Stimulated activated CD8-positive, alpha-beta memory T cell treated with anti-CD3 and anti-CD28 coated beads, Interleukin-4, amount 100 ng/mL, for 4 hours (primary cell): Measurements from ENCODE around the gene SLC4A3.

Experiments
- DNase-seq, 2 donors: peaks; one replicate each; pipeline ENCODE4 v3.0.0-alpha.2; 2020; ENCODE audit warnings: low read depth in 2 of 2, low spot score in 1 of 2

The SLC4A3 gene

GRCh38 chr2:219632760-219633105, 5.3 kb downstream of the SLC4A3 start:
- no peak for DNase-seq

DNA sequence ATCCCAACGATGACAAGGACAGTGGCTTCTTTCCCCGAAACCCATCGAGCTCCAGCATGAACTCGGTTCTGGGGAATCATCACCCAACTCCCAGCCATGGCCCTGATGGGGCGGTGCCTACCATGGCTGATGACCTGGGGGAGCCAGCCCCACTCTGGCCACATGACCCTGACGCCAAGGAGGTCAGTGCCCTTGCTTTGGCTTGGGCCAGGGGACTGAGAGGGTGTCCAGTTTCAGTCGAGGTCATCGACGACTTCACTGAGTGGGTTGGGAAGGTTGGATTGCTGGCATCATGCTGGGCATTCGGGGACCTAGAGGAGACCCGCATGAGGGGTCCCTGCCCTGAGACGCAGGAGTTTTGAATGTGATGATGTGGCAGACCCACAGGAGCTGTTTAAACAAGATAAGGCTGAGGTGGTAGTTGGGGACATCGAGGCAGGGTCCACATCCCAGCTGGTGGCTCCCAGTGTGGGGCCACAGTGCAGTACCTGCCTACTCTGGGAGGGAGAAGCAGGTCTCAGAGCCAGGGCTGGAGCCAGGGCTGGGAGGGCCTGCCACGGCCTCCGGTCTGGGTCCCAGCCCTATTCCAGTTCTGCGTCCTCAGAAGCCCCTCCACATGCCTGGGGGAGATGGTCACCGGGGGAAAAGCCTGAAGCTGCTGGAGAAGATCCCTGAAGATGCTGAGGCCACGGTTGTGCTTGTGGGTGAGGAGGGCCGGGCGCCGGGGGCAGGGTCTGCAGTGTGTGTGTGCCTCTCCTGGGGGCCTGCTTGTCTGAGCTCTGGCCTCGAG, 6.0 kb downstream of the SLC4A3 start:
- DNase-seq = no peak

GRCh38 chr2:219634171-219634940, 6.9 kb downstream of the SLC4A3 start:
- no peak for DNase-seq

DNA sequence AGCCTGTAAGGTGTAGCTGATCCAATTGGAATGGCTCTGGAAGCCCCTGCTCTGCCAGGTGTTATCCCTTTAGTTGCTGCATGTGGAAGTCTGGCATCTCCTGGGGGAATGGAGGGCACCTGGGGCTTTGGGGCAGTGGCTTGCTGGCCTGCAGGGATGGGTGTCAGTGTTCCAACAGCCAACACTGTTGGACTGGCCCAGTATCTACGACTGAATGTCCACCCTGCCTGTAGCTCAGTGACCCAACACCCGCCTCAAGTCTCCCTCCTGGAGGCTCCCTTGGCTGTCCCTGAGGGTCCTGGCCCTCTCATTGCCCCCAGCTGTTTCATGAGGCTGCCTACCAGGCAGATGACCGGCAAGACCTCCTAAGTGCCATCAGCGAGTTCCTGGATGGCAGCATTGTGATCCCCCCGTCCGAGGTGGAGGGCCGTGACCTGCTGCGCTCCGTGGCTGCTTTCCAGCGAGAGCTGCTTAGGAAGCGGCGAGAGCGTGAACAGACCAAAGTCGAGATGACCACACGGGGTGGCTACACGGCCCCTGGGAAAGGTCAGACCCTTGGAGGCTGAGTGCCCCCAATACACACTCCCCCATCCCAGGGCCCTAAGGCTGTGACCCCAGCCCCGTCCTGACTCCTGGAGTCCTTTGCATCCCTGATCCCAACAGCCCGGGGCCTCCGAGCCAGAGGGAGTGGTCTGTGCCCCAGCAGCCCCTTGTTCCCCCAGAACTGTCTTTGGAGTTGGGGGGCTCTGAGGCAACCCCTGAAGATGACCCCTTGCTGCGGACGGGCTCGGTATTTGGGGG, 7.7 kb downstream of the SLC4A3 start:
- no peak for DNase-seq

GRCh38 chr2:219636144-219636915, 8.9 kb downstream of the SLC4A3 start:
- no peak for DNase-seq

DNA sequence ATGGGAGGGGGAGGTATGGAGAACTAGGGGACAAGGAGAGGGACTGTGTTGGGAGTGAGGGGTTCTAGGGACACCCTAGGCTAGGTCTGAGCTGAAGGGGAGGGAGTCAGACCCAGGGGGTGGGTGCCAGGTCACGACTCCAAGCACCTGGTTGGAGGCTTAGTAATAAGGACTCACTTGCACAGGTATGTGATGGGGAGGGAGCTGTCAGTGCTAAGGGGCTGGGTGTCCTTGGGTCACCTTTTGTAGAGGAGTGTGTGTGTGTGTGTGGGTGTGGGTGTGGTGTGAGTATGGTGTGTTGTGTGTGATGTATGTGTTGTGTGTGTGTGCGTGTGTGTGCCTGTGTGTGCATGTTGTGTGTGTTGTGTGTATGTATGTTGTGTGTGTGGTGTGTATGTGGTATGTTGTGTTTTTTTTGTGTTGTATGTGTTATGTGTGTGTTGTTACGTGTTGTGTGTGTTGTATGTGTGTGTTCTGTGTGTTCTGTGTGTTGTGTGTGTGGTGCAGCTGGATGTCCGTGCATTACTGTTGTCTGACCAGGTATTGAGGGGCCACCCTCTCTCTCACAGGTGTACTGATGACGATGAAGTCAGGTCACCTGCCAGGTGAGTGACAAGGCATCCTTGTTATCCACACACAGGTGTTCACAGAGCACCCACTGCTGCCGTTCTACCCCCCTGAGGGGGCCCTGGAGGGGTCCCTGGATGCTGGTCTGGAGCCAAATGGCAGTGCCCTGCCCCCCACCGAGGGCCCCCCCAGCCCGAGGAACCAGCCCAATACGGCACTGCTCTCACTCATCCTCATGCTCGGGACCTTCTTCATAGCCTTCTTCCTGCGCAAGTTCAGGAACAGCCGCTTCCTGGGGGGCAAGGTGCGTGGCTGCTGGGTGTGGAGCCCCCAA, 9.8 kb downstream of the SLC4A3 start:
- DNase-seq = no peak

DNA sequence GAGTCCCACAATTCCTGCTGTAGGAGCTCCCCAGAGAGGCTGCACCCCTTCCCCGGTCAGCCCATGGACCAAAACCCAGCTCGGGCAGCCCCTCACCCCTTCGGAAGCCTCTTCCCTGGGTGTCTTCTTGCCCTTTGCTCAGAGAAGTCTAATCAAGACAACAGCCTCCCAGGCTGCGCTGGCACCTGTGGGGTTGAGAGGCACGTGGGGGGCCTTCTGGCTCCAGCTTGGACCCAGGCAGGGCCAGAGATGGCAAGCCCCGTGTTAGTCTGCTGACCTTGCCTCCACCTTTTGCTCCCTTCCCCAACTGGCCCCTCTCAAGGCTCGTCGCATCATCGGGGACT, 10.4 kb downstream of the SLC4A3 start:
- no peak for DNase-seq

DNA sequence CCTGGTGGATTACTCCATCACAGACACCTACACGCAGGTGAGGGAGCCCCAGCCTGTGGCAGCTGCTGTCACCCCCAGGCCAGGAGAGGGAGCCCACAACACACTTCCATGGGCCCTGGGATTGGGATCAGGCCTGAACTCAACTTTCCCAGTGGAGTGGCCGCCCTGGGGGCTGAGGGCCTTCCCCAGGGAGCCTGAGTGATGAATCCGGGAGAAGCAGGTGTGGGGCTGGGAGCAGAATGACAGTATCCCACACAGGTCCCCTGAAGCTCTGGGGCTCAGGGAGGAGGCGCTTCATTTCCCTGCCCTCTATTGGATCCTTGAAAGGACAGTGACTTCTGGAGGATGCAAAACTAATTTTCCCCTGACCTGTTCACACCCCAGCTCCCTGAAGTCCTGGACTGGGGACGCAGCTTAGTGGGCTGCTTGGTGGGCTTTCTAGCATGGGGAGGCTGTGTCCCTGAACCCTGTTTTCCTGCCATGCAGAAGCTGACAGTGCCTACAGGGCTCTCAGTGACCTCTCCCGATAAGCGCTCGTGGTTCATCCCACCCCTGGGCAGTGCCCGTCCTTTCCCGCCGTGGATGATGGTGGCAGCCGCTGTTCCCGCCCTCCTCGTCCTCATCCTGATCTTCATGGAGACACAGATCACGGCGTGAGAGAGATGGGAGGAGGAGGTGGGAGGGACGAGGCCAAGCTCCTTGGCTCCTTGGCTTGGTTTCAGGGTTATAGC, 11.0 kb downstream of the SLC4A3 start:
- DNase-seq = no peak

DNA sequence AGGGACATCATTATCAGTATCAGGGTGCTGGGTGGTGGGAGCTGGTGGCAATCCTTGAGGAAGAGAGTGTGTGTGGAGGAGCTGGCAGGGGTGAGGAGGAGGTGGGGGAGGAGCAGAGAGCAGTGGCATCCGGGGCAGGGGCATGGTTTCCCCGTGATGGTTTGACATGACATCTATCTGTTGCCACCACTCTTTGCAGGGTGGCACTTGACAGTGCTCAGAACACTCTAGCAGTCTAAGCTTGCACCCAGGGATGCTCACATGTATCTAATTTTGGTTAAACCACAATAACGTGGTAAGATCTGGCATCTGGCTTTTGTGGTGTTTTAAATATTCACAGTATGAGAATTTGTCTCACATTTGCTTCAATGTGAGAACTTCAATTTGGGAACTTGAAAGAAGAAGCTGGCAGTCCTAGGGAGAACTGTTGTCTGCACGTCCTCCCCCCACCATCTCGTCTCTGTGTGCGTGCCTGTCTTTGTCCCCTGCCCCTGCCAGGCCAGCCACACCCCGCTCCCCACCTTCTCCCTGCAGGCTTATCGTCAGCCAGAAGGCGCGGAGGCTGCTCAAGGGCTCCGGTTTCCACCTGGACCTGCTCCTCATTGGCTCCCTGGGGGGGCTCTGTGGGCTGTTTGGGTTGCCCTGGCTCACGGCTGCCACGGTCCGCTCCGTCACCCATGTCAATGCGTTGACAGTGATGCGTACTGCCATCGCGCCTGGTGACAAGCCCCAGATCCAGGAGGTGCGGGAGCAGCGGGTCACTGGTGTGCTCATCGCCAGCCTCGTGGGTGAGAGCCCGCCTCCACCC, 11.7 kb downstream of the SLC4A3 start:
- no peak for DNase-seq

DNA sequence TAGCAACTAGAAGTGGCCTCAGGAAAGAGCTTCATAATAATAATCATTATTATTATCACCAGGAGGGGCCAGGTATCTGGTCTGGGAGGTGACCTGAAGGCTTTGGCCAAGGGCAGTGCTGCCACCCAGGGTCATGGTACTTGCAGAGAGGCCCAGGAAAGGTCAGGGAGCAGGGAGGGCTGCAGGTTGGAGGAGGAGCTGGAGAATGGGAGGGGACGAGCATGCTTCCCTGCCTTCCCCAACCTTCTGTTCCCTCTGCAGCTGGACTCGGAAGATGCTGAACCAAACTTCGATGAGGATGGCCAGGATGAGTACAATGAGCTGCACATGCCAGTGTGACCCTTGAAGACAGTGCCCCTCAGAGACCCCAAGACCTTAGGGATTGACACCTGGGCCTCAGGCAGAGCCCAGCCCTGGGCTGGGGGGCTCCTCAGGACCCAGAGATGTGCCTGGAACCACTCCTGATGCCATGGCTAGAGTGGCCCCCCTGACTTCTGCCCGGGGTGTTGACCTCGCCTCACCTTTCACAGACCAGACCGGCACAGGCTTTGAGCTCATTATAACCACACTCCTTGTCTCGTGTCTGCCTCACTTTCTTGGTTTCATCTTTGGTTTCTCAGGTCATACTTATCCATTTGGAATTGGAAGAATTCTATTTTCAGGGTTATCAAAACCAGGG, 14.1 kb downstream of the SLC4A3 start:
- no peak for DNase-seq

DNA sequence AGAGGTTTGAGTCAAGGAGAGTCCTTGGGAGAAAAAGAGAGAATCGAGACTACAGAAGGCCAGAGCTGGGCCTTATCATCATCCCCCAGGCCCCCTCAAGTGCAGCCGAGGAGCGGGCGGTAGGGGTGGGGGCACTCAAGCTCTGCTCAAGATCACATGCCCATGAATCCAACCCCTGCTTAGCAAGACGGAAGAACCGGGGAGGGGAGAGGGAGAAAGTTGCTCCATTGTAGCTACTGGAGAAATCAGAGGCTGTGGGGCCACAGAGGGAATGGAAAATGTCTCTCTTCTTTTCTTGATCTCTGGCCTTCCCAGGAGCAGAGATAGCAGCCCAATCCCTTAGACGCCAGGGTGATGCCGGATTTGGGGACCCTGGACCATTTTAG, 14.6 kb downstream of the SLC4A3 start:
- DNase-seq = no peak

DNA sequence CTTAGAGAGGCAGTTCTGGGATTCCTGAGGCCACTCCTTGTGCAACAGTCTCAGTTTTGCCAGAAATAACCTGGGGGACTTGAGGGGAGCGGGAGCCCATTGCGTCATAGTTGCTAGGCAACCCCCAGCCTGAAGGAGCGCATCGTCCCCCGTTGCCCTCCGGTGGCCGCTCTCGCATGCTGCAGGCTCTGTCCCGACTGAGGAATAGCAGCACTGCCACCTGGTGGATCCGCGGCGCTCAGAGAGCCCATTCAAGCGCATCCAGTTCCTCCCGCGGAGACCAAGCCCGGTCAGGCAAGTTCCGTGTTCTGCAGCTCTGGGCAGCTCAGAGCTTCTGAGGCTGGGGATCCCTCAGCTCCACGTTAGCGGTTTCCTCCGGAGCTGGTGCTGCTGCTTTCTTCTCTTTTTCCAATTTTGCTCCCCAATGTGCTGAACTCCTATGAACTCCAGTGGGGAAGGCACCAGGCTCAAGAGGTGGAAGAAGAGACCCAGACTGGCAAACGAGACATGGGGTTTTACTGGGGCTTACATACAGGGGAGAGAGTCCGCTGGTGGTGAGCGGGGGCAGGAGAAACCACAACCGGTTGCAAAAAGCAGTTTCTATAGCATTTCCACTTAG, 15.1 kb downstream of the SLC4A3 start:
- peak; percentile 61 to 74 for DNase-seq

DNA sequence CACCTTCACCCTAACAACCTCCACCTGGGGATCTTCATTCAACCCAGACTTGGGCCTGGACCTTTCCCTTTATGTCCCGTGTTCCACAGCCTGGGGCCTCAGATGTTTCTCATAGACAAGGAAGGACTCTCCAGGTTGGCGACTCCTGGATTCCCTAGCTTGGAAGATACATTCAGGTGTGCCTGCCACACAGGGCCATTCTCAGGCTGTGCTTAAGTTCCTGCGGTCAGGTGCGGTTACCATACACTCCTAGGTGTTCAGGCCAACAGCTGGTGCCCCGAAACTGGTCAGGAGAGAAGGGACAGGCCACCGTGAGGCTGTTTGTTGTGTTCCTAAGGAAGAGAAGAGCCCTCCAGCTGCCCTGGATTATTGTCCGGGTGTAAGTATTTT, 15.6 kb downstream of the SLC4A3 start:
- no peak for DNase-seq

GRCh38 chr2:219643788-219644398, 16.5 kb downstream of the SLC4A3 start:
- no peak for DNase-seq

DNA sequence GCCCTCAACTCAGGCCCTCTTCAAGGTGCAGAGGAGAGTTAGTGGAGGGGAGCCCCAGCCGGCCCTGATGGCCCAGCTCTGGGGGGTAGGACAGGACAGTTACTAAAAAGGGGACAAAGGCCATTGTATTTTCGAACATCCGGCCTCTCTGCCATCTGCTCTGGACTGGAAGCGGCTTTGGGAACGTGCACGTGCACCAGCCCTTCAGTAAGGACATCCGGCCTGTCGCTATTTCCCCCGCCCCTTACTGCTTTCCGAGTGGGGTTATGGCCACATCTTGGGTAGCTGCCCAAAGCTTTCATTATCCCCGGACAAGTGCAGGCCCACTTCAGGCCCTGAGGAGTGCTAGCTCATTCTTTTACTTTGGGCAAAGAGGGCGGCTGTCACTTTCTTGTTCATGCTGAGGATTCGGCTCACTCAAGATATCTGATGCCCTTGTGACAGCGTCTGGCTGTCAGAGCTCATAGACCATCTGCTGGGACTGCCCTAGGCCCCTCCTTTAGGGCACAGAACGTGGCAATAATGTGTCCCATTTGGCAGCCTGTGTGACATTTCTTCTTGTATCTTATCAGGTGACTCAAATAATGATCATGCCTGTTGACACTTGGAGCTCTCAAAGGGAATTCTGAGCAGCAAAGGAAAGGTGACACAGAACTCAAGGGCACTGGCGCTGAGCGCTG, 17.5 kb downstream of the SLC4A3 start:
- DNase-seq = no peak

DNA sequence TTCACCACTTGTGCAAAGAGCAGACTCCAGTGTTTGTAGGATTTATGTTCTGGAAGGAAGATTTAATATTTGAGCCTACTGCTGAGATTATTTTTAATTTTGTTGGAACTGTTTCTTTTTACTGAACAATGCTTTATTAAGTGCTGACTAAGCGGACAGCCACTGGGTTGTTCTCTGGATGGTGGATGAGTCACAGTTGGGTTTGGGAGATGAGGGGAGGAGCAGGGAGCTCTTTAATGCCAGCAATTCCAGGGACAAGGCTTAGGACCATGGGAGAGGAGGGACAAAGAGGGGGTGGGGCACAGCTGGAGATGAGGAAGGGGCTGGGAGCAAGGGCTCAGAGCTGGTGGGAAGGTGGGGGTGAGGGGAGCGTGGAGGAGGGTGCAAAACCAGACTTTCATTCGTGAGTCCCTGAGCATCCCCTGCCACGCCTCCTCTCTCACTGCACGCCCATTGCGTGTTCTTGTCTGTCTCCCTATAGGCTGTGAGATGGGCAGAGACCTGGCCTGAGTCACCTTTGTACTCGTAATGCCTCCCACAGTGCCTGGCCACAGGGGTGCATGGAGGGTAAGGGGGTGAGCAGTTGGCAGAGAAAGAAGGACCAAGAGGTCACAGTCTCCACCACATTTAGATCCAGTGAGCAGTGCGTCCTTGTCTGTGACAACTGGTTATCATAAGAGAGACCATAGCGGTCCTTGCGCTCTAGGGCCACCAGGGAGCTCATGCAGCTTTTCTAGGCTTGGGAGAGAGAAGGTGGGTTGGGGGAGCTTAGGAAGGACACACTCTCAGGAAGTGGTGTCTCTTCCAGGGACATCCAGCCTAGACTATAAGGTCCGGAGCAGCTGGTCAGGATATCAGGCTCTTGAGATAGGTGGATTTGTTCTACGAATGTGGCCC, 18.4 kb downstream of the SLC4A3 start:
- DNase-seq = no peak
